ENCODE results near the gene DAB1.

DAB1 gene

GRCh38 chr1:56966698-56966999 is 457.2 kb downstream of the DAB1 start (continued):
- TF ChIP-seq HIC1 (tag by site-specific recombination; IDR thresholded peaks at IDR 0.05), result no peak
- TF ChIP-seq ZBTB49 (tag by site-specific recombination; IDR thresholded peaks at IDR 0.05; ENCODE audit: low read depth), result no peak
- no peak for TF ChIP-seq ZNF121 (tag by site-specific recombination; IDR thresholded peaks at IDR 0.05)
- no peak for TF ChIP-seq ZNF791 (tag by site-specific recombination; IDR thresholded peaks at IDR 0.05)
- no peak for TF ChIP-seq PRDM2 (tag by site-specific recombination; IDR thresholded peaks at IDR 0.05; ENCODE audit: borderline replicate concordance)
- no peak for TF ChIP-seq BCL11A (tag by site-specific recombination; IDR thresholded peaks at IDR 0.05; ENCODE audit: low read depth)
- TF ChIP-seq ZNF324 (tag by site-specific recombination; IDR thresholded peaks at IDR 0.05), result no peak
- TF ChIP-seq TSHZ1 (tag by site-specific recombination; IDR thresholded peaks at IDR 0.05; ENCODE audit: borderline replicate concordance), result no peak

- ChIA-PET POLR2A (no interaction called here), CTCF (interaction anchor here (0.6 to 1.4 kb wide), 3 partner anchors 10 to 170 kb away, joined by 3 to 4 read pairs (median 3); no protein-coding TSS in a partner anchor)
- no peaks in the 10 kb centered on the region for H3K9me3 ChIP-seq (ENCODE audit: control insufficient read depth, insufficient read depth, low read depth, low read length)
- no peaks in the 10 kb centered on the region for H3K36me3 ChIP-seq (ENCODE audit: control insufficient read depth in 2 of 2, insufficient read depth in 1 of 2, low read length in 2 of 2)
- no peak within 1 kb of the TSS for H3K4me3 ChIP-seq (ENCODE audit: low read depth, low read length)
- H3K27ac ChIP-seq (ENCODE audit: extremely low read depth, low read depth, low read length), result no peak within 1 kb of the TSS
- no peaks in the 10 kb centered on the region for H3K4me1 ChIP-seq (ENCODE audit: control insufficient read depth, insufficient read depth, low read length)
- TF ChIP-seq ZNF280C (tag by site-specific recombination; IDR thresholded peaks at IDR 0.05), result no peak
- no peak for TF ChIP-seq BCL6B (tag by site-specific recombination; IDR thresholded peaks at IDR 0.05)
- TF ChIP-seq GLIS1 (tag by site-specific recombination; IDR thresholded peaks at IDR 0.05), result no peak
- no peak for TF ChIP-seq ZFP37 (tag by site-specific recombination; IDR thresholded peaks at IDR 0.05)
- no peak for TF ChIP-seq ZNF513 (tag by site-specific recombination; IDR thresholded peaks at IDR 0.05)
- no peak for TF ChIP-seq ZNF624 (tag by site-specific recombination; IDR thresholded peaks at IDR 0.05)
These were observed 457.8 kb downstream of the DAB1 start, which contains the start of gene C8B for GRCh38 chr1:56965916-56966697. Gene C8B, minus strand, starts transcription at chr1:56966015. Its CDS starts 67 bp downstream, at chr1:56965948.
